Effector CD4-positive, alpha-beta T cell (primary cell): ENCODE results near the gene CAPN1.
"Not testable (repeated sequence)": the region's sequence is repeated elsewhere in the genome, so short reads cannot be mapped to it uniquely, and the experiment has no call there.

Experiments used
- DNase-seq: peaks from one replicate; pipeline ENCODE4 v3.0.0-alpha.2; 2020
- total RNA-seq: gene quantifications from one replicate; lab custom pipeline; 2026; lab: John Stamatoyannopoulos, UW

The CAPN1 gene
- total RNA-seq: 88.4 reads per million, percentile 80 among the genes with 10 or more reads in this experiment

- peak; percentile 63 for DNase-seq
Measured at GRCh38 chr11:65181569-65182257, at the start of gene CAPN1. Gene CAPN1, plus strand, starts transcription at chr11:65181928. Its CDS starts 774 bp downstream, at chr11:65182702.

- no peak for DNase-seq
Measured at GRCh38 chr11:65132238-65132987, 49.3 kb upstream of the CAPN1 start.

- no peak for DNase-seq
Measured at GRCh38 chr11:65132988-65133700, 48.6 kb upstream of the CAPN1 start.

- DNase-seq: no peak
Measured at GRCh38 chr11:65133724-65134123, 48.0 kb upstream of the CAPN1 start.

- DNase-seq: peak; percentile 88
Measured at GRCh38 chr11:65134240-65134951, 47.3 kb upstream of the CAPN1 start, which contains the start of gene SYVN1. Gene SYVN1, minus strand, starts transcription at chr11:65134519. Its CDS starts 918 bp downstream, at chr11:65133601.

GRCh38 chr11:65134952-65135632 lies 46.6 kb upstream of the CAPN1 start:
- DNase-seq: peak; percentile 82

GRCh38 chr11:65135633-65136145 lies 46.0 kb upstream of the CAPN1 start:
- no peak for DNase-seq

- no peak for DNase-seq
Measured at GRCh38 chr11:65136515-65137096, 45.1 kb upstream of the CAPN1 start.

- no peak for DNase-seq
Measured at GRCh38 chr11:65141896-65142494, 39.7 kb upstream of the CAPN1 start.

- no peak for DNase-seq
Measured at GRCh38 chr11:65147352-65148075, 34.2 kb upstream of the CAPN1 start.

GRCh38 chr11:65148657-65149056 lies 33.1 kb upstream of the CAPN1 start:
- no peak for DNase-seq

- not testable (repeated sequence) for DNase-seq
Measured at GRCh38 chr11:65150131-65150508, 31.6 kb upstream of the CAPN1 start.

GRCh38 chr11:65150509-65151299 lies 31.0 kb upstream of the CAPN1 start:
- DNase-seq: no peak

GRCh38 chr11:65151331-65151899 lies 30.3 kb upstream of the CAPN1 start:
- no peak for DNase-seq

GRCh38 chr11:65152122-65152521 lies 29.6 kb upstream of the CAPN1 start:
- DNase-seq: no peak

GRCh38 chr11:65156256-65156655 lies 25.5 kb upstream of the CAPN1 start:
- DNase-seq: no peak

- no peak for DNase-seq
Measured at GRCh38 chr11:65156926-65157325, 24.8 kb upstream of the CAPN1 start.

- no peak for DNase-seq
Measured at GRCh38 chr11:65157336-65157735, 24.4 kb upstream of the CAPN1 start.

- no peak for DNase-seq
Measured at GRCh38 chr11:65159012-65159411, 22.7 kb upstream of the CAPN1 start.
